IMR-90 (cell line): ENCODE measurements around the gene FRYL. TPM values are rescaled to one million over a fixed set of nuclear protein-coding genes. Genes with fewer than 3 reads are reported as not detected.

Experiments
- ATAC-seq: fragments of 200-7000 bp; cut with Tn5 transposase; 2 replicates; pipeline ENCODE4 v1.9.1; 2020; ENCODE audit warnings: low read depth, mild to moderate bottlenecking, moderate library complexity
- BruUV-seq: library from RNA; stranded (reverse); fragments of 400-500 nt; replicated peaks from 2 replicates; lab custom pipeline; 2021; lab: Mats Ljungman, UMichigan
- CTCF ChIA-PET: fragments of 300-600 bp; formaldehyde crosslinking; extraction: SDS; loops from one replicate; lab custom pipeline; 2021; ENCODE audit warnings: antibody characterized with exemption; lab: Yijun Ruan, JAX
- POLR2A ChIA-PET: fragments of 300-600 bp; sonication (Branson Sonifier 250); formaldehyde crosslinking; loops from one replicate; lab custom pipeline; 2022; ENCODE audit warnings: antibody characterized with exemption; ENCODE audit not compliant: unreplicated experiment; lab: Charles Lee
- DNase-seq: peaks from one replicate; pipeline ENCODE4 v3.0.0; 2013
- H2AFZ ChIP-seq: replicated peaks from 2 replicates; pipeline ENCODE3; 2013; ENCODE audit warnings: low read length, mild to moderate bottlenecking; ENCODE audit not compliant: poor library complexity
- H2AK5ac ChIP-seq: 2 replicates; pipeline ENCODE4 v1.6.1; 2013; ENCODE audit warnings: low read depth, low read length, inconsistent platforms
- H2AK9ac ChIP-seq: replicated peaks from 2 replicates; pipeline ENCODE3; 2013; ENCODE audit warnings: mild to moderate bottlenecking, low read depth, low read length, moderate library complexity; ENCODE audit not compliant: poor library complexity
- H2BK120ac ChIP-seq: 2 replicates; pipeline ENCODE4 v1.6.1; 2013; ENCODE audit warnings: low read depth, low read length, inconsistent platforms
- H2BK15ac ChIP-seq: 3 replicates; pipeline ENCODE4 v1.6.1; 2013; ENCODE audit warnings: low read depth, low read length, inconsistent platforms
- H2BK20ac ChIP-seq: 2 replicates; pipeline ENCODE4 v1.6.1; 2013; ENCODE audit warnings: low read depth, mild to moderate bottlenecking, inconsistent platforms, low read length, moderate library complexity
- H2BK5ac ChIP-seq: 2 replicates; pipeline ENCODE4 v1.6.1; 2013; ENCODE audit warnings: mild to moderate bottlenecking, low read depth, low read length, inconsistent platforms; ENCODE audit not compliant: poor library complexity, severe bottlenecking
- H3K14ac ChIP-seq: replicated peaks from 2 replicates; pipeline ENCODE4 v1.6.1; 2013; ENCODE audit warnings: low read depth, low read length, inconsistent platforms
- H3K18ac ChIP-seq: 2 replicates; pipeline ENCODE4 v1.6.1; 2013; ENCODE audit warnings: low read depth, low read length, control low read depth
- H3K23ac ChIP-seq: 2 replicates; pipeline ENCODE4 v1.6.1; 2013; ENCODE audit warnings: low read depth, low read length, inconsistent platforms
- H3K27ac ChIP-seq: 2 replicates; pipeline ENCODE4 v1.5.1; 2013; ENCODE audit warnings: mild to moderate bottlenecking, control low read depth, low read length; ENCODE audit not compliant: insufficient read depth
- H3K27me3 ChIP-seq: 2 replicates; pipeline ENCODE4 v1.6.1; 2013; ENCODE audit warnings: low read length; ENCODE audit not compliant: control insufficient read depth, insufficient read depth
- H3K36me3 ChIP-seq: 2 replicates; pipeline ENCODE4 v1.6.1; 2013; ENCODE audit warnings: low read length, mixed read lengths; ENCODE audit not compliant: control insufficient read depth, insufficient read depth
- H3K4ac ChIP-seq: 2 replicates; pipeline ENCODE4 v1.6.1; 2013; ENCODE audit warnings: low read depth, low read length, inconsistent platforms
- H3K4me1 ChIP-seq: 2 replicates; pipeline ENCODE4 v1.6.1; 2013; ENCODE audit warnings: low read length, mixed read lengths; ENCODE audit not compliant: control insufficient read depth, insufficient read depth
- H3K4me2 ChIP-seq: 2 replicates; pipeline ENCODE4 v1.6.1; 2013; ENCODE audit warnings: low read depth, mild to moderate bottlenecking, control low read depth, low read length, moderate library complexity
- H3K4me3 ChIP-seq: 2 replicates; pipeline ENCODE4 v1.5.1; 2013; ENCODE audit warnings: low read depth, mild to moderate bottlenecking, control low read depth, low read length, moderate library complexity; ENCODE audit not compliant: insufficient read depth
- H3K56ac ChIP-seq: 2 replicates; pipeline ENCODE4 v1.6.1; 2013; ENCODE audit warnings: low read length, inconsistent platforms; ENCODE audit not compliant: insufficient read depth; ENCODE audit errors: extremely low read depth
- H3K79me1 ChIP-seq, 2 experiments: 2 replicates each; pipeline ENCODE4 v1.6.1; 2013; ENCODE audit warnings: low read length in 2 of 2, inconsistent platforms in 1 of 2, low read depth in 1 of 2
- H3K9ac ChIP-seq: 2 replicates; pipeline ENCODE4 v1.6.1; 2013; ENCODE audit warnings: low read depth, low read length, control low read depth
- H3K9me1 ChIP-seq: 2 replicates; pipeline ENCODE4 v1.6.1; 2013; ENCODE audit warnings: low read length, inconsistent platforms; ENCODE audit not compliant: insufficient read depth
- H3K9me3 ChIP-seq: 2 replicates; pipeline ENCODE4 v1.6.1; 2013; ENCODE audit warnings: low read length; ENCODE audit not compliant: control insufficient read depth, insufficient read depth
- H4K20me1 ChIP-seq: 2 replicates; pipeline ENCODE4 v1.6.1; 2013; ENCODE audit warnings: low read length, inconsistent platforms; ENCODE audit not compliant: insufficient read depth
- H4K5ac ChIP-seq: 2 replicates; pipeline ENCODE4 v1.6.1; 2013; ENCODE audit warnings: mild to moderate bottlenecking, low read depth, low read length, control low read depth
- H4K8ac ChIP-seq, 2 experiments: 2 replicates each; pipeline ENCODE4 v1.6.1; 2013; ENCODE audit warnings: low read depth in 2 of 2, low read length in 2 of 2, control low read depth in 1 of 2, inconsistent platforms in 1 of 2
- H4K91ac ChIP-seq: 2 replicates; pipeline ENCODE4 v1.6.1; 2013; ENCODE audit warnings: low read depth, low read length, inconsistent platforms; ENCODE audit not compliant: insufficient read depth
- BHLHE40 ChIP-seq: fragments of 150-350 bp; IDR thresholded peaks from 2 replicates; pipeline ENCODE4 v1.6.1; 2016; ENCODE audit warnings: mild to moderate bottlenecking, low read depth, low read length
- POLR2A ChIP-seq: IDR thresholded peaks from 2 replicates; pipeline ENCODE4 v1.6.1; 2012; ENCODE audit warnings: mild to moderate bottlenecking, low read depth, low read length
- RCOR1 ChIP-seq: IDR thresholded peaks from 2 replicates; pipeline ENCODE4 v1.6.1; 2012; ENCODE audit warnings: mild to moderate bottlenecking, low read length, improper control_type of control experiment; ENCODE audit not compliant: insufficient replicate concordance
- SMC3 ChIP-seq: fragments of 150-350 bp; IDR thresholded peaks from 2 replicates; pipeline ENCODE4 v1.6.1; 2016; ENCODE audit warnings: low read depth, mild to moderate bottlenecking, antibody characterized with exemption, low read length, moderate library complexity
- WGBS, 2 experiments: methylation state at CpG; one replicate each; pipeline versions ENCODE4 v1.1.5 to v1.1.7; 2013; ENCODE audit warnings: missing lambda C conversion rate in 2 of 2; ENCODE audit not compliant: insufficient read length in 1 of 2; ENCODE audit errors: extremely low coverage in 2 of 2; 5-methylcytosine and 5-hydroxymethylcytosine counted together
- dilution Hi-C: fragments of 300-500 bp; cut with HindIII; formaldehyde crosslinking; loops from one replicate; pipeline ENCODE4 v1.14.3; 2018; ENCODE audit warnings: low sequenced_read_pairs; ENCODE audit not compliant: unreplicated experiment
- in situ Hi-C: fragments of 300-500 bp; cut with MboI; formaldehyde crosslinking; loops from 3 replicates; pipeline ENCODE4 v1.14.3; 2019; ENCODE audit warnings: low sequenced_read_pairs, inconsistent platforms, mixed read lengths
- intact Hi-C: fragments of 100-400 bp; cut with micrococcal nuclease; formaldehyde crosslinking; loops from 2 replicates; pipeline ENCODE4 v1.10.0; 2022
- polyA plus RNA-seq, 3 experiments: library from polyadenylated mRNA; depleted of rRNA; stranded (reverse); fragments of >200 nt; gene quantifications; 2 replicates each; pipeline ENCODE4 v1.2.3, GENCODE V29; 2012; ENCODE audit warnings: low replicate concordance in 1 of 3
- total RNA-seq: library from RNA; depleted of rRNA; stranded (reverse); fragments of >200 nt; gene quantifications from 2 replicates; pipeline ENCODE4 v1.2.3, GENCODE V29; 2012
- TF ChIP-seq, protein P1 (sequence below): conservative IDR thresholded peaks from 2 replicates; pipeline ENCODE4 v1.5.1; 2012; ENCODE audit warnings: mild to moderate bottlenecking, low read depth, low read length, improper control_type of control experiment

The FRYL gene
- total and polyA plus RNA-seq, 2 of the 4 experiments (the other 2 are of a cell fraction), result 9.9 to 77.4 TPM

DNA sequence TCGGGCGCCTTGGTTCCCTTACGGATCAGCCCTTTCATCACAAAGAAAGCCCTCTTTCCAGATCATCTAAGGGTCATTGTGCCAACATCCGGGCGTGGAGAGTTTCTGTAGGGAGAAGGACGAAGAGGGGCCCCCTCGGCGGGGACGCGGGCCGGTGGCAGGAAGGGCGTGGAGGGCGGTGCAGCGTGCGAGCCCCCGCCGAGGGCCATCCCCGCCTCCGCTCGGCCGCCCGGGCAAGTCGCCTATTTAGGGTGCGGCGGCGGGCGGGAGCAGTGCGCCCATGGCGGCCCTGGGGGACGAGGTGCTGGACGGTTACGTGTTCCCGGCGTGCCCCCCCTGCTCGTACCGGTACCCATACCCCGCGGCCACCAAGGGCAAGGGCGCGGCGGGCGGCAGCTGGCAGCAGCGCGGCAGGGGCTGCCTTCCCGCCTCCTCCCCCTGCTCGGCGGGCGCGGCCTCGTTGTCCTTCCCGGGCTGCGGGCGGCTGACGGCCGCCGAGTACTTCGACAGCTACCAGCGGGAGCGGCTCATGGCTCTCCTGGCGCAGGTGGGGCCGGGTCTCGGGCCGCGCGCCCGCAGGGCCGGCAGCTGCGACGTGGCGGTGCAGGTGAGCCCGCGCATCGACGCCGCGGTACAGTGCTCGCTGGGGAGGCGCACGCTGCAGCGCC, 289.9 kb downstream of the FRYL start, which contains the start of gene ZAR1:
Gene ZAR1 (plus strand): TSS at position 241 of the 668 bp plus-strand sequence. CDS start 40 bp downstream, at position 281.
- no peak within 1 kb of the TSS for H2BK120ac ChIP-seq
- no peak within 1 kb of the TSS for H3K4ac ChIP-seq
- H4K5ac ChIP-seq, result no peak within 1 kb of the TSS
- H2AK5ac ChIP-seq, result no peak within 1 kb of the TSS
- no peaks in the 10 kb centered on the region for H3K36me3 ChIP-seq
- H3K27ac ChIP-seq, result no peak within 1 kb of the TSS
- POLR2A ChIA-PET, result no interaction called here
- H3K14ac ChIP-seq, result no peak within 1 kb of the TSS
- H3K9me1 ChIP-seq, result no peaks in the 10 kb centered on the region; the same call in 1 of the 2 replicates
- H3K4me2 ChIP-seq, result peak within 1 kb of the TSS; percentile 46; the same call in 1 of the 2 replicates
- no peaks in the 10 kb centered on the region for H3K4me1 ChIP-seq
- ATAC-seq, result peak; percentile 24
- H2BK20ac ChIP-seq, result no peak within 1 kb of the TSS
- no peak within 1 kb of the TSS for H4K91ac ChIP-seq
- DNase-seq, result no peak
- H3K9me3 ChIP-seq, result peaks cover 18% of the 10 kb centered on the region
- no peak within 1 kb of the TSS for H4K8ac ChIP-seq
- no peak within 1 kb of the TSS for H3K56ac ChIP-seq
- peaks cover 56% of the 10 kb centered on the region for H3K27me3 ChIP-seq
- in situ Hi-C loops (loop anchor here (25.0 kb wide), 1 partner anchor 103 kb away; no protein-coding TSS in a partner anchor), intact Hi-C loops (no loop called here), dilution Hi-C loops (no loop called here)
- H3K79me1 ChIP-seq, result no peaks in the 10 kb centered on the region
- CTCF ChIA-PET, result no interaction called here
- peak within 1 kb of the TSS; percentile 78 for H2AFZ ChIP-seq
- H3K18ac ChIP-seq, result no peak within 1 kb of the TSS
- no peak within 1 kb of the TSS for H2BK5ac ChIP-seq
- BruUV-seq, result no TSS peak
- WGBS, 2 experiments, result 9% methylated on average over 17 of the region's 80 CpGs; no CpG with 5 or more reads in 1 of the 2 experiments
- H3K4me3 ChIP-seq, result peak within 1 kb of the TSS; percentile 27
- no peak within 1 kb of the TSS for H3K23ac ChIP-seq
- peak within 1 kb of the TSS; percentile 71 for H2AK9ac ChIP-seq
- no peak for TF ChIP-seq RCOR1
- no peak for TF ChIP-seq SMC3
- no peak for TF ChIP-seq BHLHE40
- TF ChIP-seq POLR2A, result no peak
- TF ChIP-seq, protein P1, sequence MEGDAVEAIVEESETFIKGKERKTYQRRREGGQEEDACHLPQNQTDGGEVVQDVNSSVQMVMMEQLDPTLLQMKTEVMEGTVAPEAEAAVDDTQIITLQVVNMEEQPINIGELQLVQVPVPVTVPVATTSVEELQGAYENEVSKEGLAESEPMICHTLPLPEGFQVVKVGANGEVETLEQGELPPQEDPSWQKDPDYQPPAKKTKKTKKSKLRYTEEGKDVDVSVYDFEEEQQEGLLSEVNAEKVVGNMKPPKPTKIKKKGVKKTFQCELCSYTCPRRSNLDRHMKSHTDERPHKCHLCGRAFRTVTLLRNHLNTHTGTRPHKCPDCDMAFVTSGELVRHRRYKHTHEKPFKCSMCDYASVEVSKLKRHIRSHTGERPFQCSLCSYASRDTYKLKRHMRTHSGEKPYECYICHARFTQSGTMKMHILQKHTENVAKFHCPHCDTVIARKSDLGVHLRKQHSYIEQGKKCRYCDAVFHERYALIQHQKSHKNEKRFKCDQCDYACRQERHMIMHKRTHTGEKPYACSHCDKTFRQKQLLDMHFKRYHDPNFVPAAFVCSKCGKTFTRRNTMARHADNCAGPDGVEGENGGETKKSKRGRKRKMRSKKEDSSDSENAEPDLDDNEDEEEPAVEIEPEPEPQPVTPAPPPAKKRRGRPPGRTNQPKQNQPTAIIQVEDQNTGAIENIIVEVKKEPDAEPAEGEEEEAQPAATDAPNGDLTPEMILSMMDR, result no peak
- H2BK15ac ChIP-seq, result no peak within 1 kb of the TSS
- no peak within 1 kb of the TSS for H3K9ac ChIP-seq
- no peaks in the 10 kb centered on the region for H4K20me1 ChIP-seq
